ENCODE results near the gene TMEM270. TPM values are rescaled to one million over a fixed set of nuclear protein-coding genes. Genes with fewer than 3 reads are reported as not detected.

TMEM270 gene
- total RNA-seq, 1 experiment from 2014 or later: 0.28 TPM

- ATAC-seq (peak; percentile 67), DNase-seq (ENCODE audit: low spot score) (peak; percentile 65)
- Mint-ChIP-seq H3K9me3 (peaks cover 1% of the 10 kb centered on the region; the same call in 1 of the 2 replicates), H3K27me3 (ENCODE audit: low read depth) (no peaks in the 10 kb centered on the region; the same call in 1 of the 2 replicates), H3K27ac (no peak overlapping the region), H3K4me1 (peaks cover 16% of the 10 kb centered on the region), H3K36me3 (no peaks in the 10 kb centered on the region; the same call in 1 of the 2 replicates), H3K4me3 (no peak overlapping the region)
- CTCF ChIA-PET: interaction anchor here (1.0 to 4.2 kb wide), 4 partner anchors 10 to 124 kb away, joined by 3 to 19 read pairs (median 14); no protein-coding TSS in a partner anchor
- POLR2A ChIA-PET: no interaction called here
- TF ChIP-seq USF1 (CRISPR knock-in tag; IDR thresholded peaks at IDR 0.05) (no peak), TEAD4 (CRISPR knock-in tag; IDR thresholded peaks at IDR 0.05) (0 out of 2 replicates have a peak, but pooled peaks have one; percentile 49)
Observed at GRCh38 chr7:73901823-73902597, 41.1 kb downstream of the TMEM270 start.

- H3K27ac Mint-ChIP-seq: peak overlapping the region; percentile 76; the same call in 1 of the 2 replicates
- ChIA-PET POLR2A (no interaction called here), CTCF (interaction anchor here (0.6 to 4.2 kb wide), 4 partner anchors 12 to 123 kb away, joined by 3 to 19 read pairs (median 4); no protein-coding TSS in a partner anchor)
- H3K36me3 Mint-ChIP-seq: no peaks in the 10 kb centered on the region
- peaks cover 23% of the 10 kb centered on the region for H3K4me1 Mint-ChIP-seq
- H3K27me3 Mint-ChIP-seq (ENCODE audit: low read depth): no peaks in the 10 kb centered on the region
- DNase-seq (ENCODE audit: low spot score): no peak
- no peak for ATAC-seq
- no peaks in the 10 kb centered on the region for H3K9me3 Mint-ChIP-seq
- H3K4me3 Mint-ChIP-seq: no peak overlapping the region
- TF ChIP-seq, protein P1, sequence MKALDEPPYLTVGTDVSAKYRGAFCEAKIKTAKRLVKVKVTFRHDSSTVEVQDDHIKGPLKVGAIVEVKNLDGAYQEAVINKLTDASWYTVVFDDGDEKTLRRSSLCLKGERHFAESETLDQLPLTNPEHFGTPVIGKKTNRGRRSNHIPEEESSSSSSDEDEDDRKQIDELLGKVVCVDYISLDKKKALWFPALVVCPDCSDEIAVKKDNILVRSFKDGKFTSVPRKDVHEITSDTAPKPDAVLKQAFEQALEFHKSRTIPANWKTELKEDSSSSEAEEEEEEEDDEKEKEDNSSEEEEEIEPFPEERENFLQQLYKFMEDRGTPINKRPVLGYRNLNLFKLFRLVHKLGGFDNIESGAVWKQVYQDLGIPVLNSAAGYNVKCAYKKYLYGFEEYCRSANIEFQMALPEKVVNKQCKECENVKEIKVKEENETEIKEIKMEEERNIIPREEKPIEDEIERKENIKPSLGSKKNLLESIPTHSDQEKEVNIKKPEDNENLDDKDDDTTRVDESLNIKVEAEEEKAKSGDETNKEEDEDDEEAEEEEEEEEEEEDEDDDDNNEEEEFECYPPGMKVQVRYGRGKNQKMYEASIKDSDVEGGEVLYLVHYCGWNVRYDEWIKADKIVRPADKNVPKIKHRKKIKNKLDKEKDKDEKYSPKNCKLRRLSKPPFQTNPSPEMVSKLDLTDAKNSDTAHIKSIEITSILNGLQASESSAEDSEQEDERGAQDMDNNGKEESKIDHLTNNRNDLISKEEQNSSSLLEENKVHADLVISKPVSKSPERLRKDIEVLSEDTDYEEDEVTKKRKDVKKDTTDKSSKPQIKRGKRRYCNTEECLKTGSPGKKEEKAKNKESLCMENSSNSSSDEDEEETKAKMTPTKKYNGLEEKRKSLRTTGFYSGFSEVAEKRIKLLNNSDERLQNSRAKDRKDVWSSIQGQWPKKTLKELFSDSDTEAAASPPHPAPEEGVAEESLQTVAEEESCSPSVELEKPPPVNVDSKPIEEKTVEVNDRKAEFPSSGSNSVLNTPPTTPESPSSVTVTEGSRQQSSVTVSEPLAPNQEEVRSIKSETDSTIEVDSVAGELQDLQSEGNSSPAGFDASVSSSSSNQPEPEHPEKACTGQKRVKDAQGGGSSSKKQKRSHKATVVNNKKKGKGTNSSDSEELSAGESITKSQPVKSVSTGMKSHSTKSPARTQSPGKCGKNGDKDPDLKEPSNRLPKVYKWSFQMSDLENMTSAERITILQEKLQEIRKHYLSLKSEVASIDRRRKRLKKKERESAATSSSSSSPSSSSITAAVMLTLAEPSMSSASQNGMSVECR (CRISPR knock-in tag; IDR thresholded peaks at IDR 0.05; ENCODE audit: borderline replicate concordance): no peak
- TF ChIP-seq ZNF396 (CRISPR knock-in tag; IDR thresholded peaks at IDR 0.05; ENCODE audit: borderline replicate concordance) (no peak), ZMAT4 (CRISPR knock-in tag; IDR thresholded peaks at IDR 0.05) (no peak), PRRX2 (CRISPR knock-in tag; IDR thresholded peaks at IDR 0.05) (no peak), MLX (CRISPR knock-in tag; IDR thresholded peaks at IDR 0.05) (no peak), PRDM15 (CRISPR knock-in tag; IDR thresholded peaks at IDR 0.05) (no peak), ZNF671 (CRISPR knock-in tag; IDR thresholded peaks at IDR 0.05) (no peak), NFE2L1 (CRISPR knock-in tag; IDR thresholded peaks at IDR 0.05) (no peak), ATF3 (CRISPR knock-in tag; conservative IDR thresholded peaks at IDR 0.05) (no peak), RORB (CRISPR knock-in tag; IDR thresholded peaks at IDR 0.05) (no peak), ZSCAN18 (CRISPR knock-in tag; IDR thresholded peaks at IDR 0.05) (no peak), JAZF1 (CRISPR knock-in tag; IDR thresholded peaks at IDR 0.05) (no peak)
- TF ChIP-seq, protein P2, sequence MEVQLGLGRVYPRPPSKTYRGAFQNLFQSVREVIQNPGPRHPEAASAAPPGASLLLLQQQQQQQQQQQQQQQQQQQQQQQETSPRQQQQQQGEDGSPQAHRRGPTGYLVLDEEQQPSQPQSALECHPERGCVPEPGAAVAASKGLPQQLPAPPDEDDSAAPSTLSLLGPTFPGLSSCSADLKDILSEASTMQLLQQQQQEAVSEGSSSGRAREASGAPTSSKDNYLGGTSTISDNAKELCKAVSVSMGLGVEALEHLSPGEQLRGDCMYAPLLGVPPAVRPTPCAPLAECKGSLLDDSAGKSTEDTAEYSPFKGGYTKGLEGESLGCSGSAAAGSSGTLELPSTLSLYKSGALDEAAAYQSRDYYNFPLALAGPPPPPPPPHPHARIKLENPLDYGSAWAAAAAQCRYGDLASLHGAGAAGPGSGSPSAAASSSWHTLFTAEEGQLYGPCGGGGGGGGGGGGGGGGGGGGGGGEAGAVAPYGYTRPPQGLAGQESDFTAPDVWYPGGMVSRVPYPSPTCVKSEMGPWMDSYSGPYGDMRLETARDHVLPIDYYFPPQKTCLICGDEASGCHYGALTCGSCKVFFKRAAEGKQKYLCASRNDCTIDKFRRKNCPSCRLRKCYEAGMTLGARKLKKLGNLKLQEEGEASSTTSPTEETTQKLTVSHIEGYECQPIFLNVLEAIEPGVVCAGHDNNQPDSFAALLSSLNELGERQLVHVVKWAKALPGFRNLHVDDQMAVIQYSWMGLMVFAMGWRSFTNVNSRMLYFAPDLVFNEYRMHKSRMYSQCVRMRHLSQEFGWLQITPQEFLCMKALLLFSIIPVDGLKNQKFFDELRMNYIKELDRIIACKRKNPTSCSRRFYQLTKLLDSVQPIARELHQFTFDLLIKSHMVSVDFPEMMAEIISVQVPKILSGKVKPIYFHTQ (CRISPR knock-in tag; IDR thresholded peaks at IDR 0.05): no peak
- TF ChIP-seq, protein P3, sequence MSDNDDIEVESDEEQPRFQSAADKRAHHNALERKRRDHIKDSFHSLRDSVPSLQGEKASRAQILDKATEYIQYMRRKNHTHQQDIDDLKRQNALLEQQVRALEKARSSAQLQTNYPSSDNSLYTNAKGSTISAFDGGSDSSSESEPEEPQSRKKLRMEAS (CRISPR knock-in tag; IDR thresholded peaks at IDR 0.05): no peak
Observed at GRCh38 chr7:73903321-73904218, 42.6 kb downstream of the TMEM270 start.

All from WTC11 (cell line).